Small intestine (tissue), 7 donors: Measurements from ENCODE around the gene DMRT2. TPM values are rescaled to one million over a fixed set of nuclear protein-coding genes. Genes with fewer than 3 reads are reported as not detected.
A peak's percentile ranks its signal among the peaks of the same experiment; 100 is the strongest.

ENCODE experiments used
- DNase-seq, 2 donors: peaks; one replicate each; pipeline versions ENCODE4 v3.0.0 to v3.0.0-alpha.2; 2013
- FAIRE-seq: peaks from 2 replicates; lab custom pipeline; 2012; peaks lifted over from hg19 to GRCh38; lab: Jason Lieb, UNC
- H3K27ac ChIP-seq, 3 donors: one replicate each; pipeline ENCODE4 v1.5.1; 2013; ENCODE audit warnings: low read length in 2 of 3, mild to moderate bottlenecking in 2 of 3, control low read depth in 1 of 3, inconsistent platforms in 1 of 3, low read depth in 1 of 3, moderate library complexity in 1 of 3
- H3K27me3 ChIP-seq, 3 donors: one replicate each; pipeline ENCODE4 v1.6.1; 2013; ENCODE audit warnings: low read length in 3 of 3, inconsistent platforms in 1 of 3; ENCODE audit not compliant: control insufficient read depth in 3 of 3, insufficient read depth in 3 of 3
- H3K36me3 ChIP-seq, 3 donors: one replicate each; pipeline ENCODE4 v1.6.1; 2013; ENCODE audit warnings: low read length in 3 of 3, inconsistent platforms in 1 of 3, low read depth in 1 of 3, mild to moderate bottlenecking in 1 of 3, moderate library complexity in 1 of 3; ENCODE audit not compliant: control insufficient read depth in 3 of 3, insufficient read depth in 2 of 3
- H3K4me1 ChIP-seq, 3 donors: one replicate each; pipeline ENCODE4 v1.6.1; 2013; ENCODE audit warnings: low read length in 2 of 3, inconsistent platforms in 1 of 3, low read depth in 1 of 3, mild to moderate bottlenecking in 1 of 3, moderate library complexity in 1 of 3; ENCODE audit not compliant: control insufficient read depth in 3 of 3, insufficient read depth in 2 of 3
- H3K4me3 ChIP-seq, 3 donors: one replicate each; pipeline ENCODE4 v1.5.1; 2013; ENCODE audit warnings: low read length in 3 of 3, control low read depth in 1 of 3, inconsistent platforms in 1 of 3, low read depth in 1 of 3, mild to moderate bottlenecking in 1 of 3, moderate library complexity in 1 of 3
- H3K9me3 ChIP-seq, 2 donors: one replicate each; pipeline ENCODE4 v1.6.1; 2013; ENCODE audit warnings: low read depth in 1 of 2, low read length in 1 of 2; ENCODE audit not compliant: control insufficient read depth in 2 of 2, insufficient read depth in 1 of 2
- WGBS, 3 donors: extraction: QIAGEN DNeasy Blood & Tissue Kit; methylation state at CpG; one replicate each; pipeline ENCODE4 v1.1.7; 2013; 5-methylcytosine and 5-hydroxymethylcytosine counted together
- polyA plus RNA-seq, 4 donors: library from polyadenylated mRNA; stranded (reverse) in 3 of 4; unstranded in 1 of 4; fragments of 200-250 nt in 3 of 4; fragments of 120-200 nt in 1 of 4; gene quantifications; one replicate each; pipeline versions ENCODE4 v1.2.1 to v1.2.3, GENCODE V29; 2013
- donor health status: healthy with polysubstance abuse.
- donor health status: control.
- donor health status: control.
- donor health status: Bipolar disorder and iron deficiency.
- donor health status: healthy.

Gene DMRT2
- polyA plus RNA-seq, 4 donors, result 0.10 TPM; not detected in 3

GRCh38 chr9:1014225-1014624, 35.9 kb upstream of the DMRT2 start:
- H3K27me3 ChIP-seq, result peaks cover 0 to 12% (median 3%) of the 10 kb centered on the region in 3 donors
- no peaks in the 10 kb centered on the region for H3K4me1 ChIP-seq
- FAIRE-seq (no peak), DNase-seq (no peak)
- 69 to 77% (median 73%) methylated on average over 4 of the region's 4 CpGs for WGBS, 3 donors
- no peak overlapping the region for H3K4me3 ChIP-seq
- H3K36me3 ChIP-seq, result no peaks in the 10 kb centered on the region
- H3K27ac ChIP-seq, result no peak overlapping the region
- no peaks in the 10 kb centered on the region for H3K9me3 ChIP-seq

GRCh38 chr9:1014640-1015039, 35.5 kb upstream of the DMRT2 start:
- Histone ChIP-seq H3K27ac (no peak overlapping the region), H3K9me3 (no peaks in the 10 kb centered on the region), H3K4me3 (no peak overlapping the region), H3K4me1 (no peaks in the 10 kb centered on the region), H3K27me3 (peaks cover 0 to 9% (median 3%) of the 10 kb centered on the region in 3 donors), H3K36me3 (no peaks in the 10 kb centered on the region)
- 84 to 86% (median 84%) methylated on average over 2 of the region's 2 CpGs for WGBS, 3 donors
- FAIRE-seq (no peak), DNase-seq (no peak)

GRCh38 chr9:1018121-1018520, 32.0 kb upstream of the DMRT2 start:
- Histone ChIP-seq H3K27ac (no peak overlapping the region), H3K27me3 (peaks cover 0 to 9% (median 3%) of the 10 kb centered on the region in 3 donors), H3K4me3 (no peak overlapping the region), H3K4me1 (no peaks in the 10 kb centered on the region), H3K9me3 (no peaks in the 10 kb centered on the region), H3K36me3 (no peaks in the 10 kb centered on the region)
- FAIRE-seq (no peak), DNase-seq (peak in 1 of 2 donors; percentile 4)
- WGBS, 3 donors, result 7 to 15% (median 12%) methylated on average over 10 of the region's 10 CpGs

GRCh38 chr9:1024112-1024511, 26.0 kb upstream of the DMRT2 start:
- Histone ChIP-seq H3K4me1 (no peaks in the 10 kb centered on the region), H3K27ac (no peak overlapping the region), H3K4me3 (no peak overlapping the region), H3K9me3 (no peaks in the 10 kb centered on the region), H3K36me3 (no peaks in the 10 kb centered on the region), H3K27me3 (peaks cover 0 to 6% (median 3%) of the 10 kb centered on the region in 3 donors)
- 77 to 82% (median 79%) methylated on average over 1 of the region's 1 CpG for WGBS, 3 donors
- DNase-seq (no peak), FAIRE-seq (no peak)

GRCh38 chr9:1025131-1025530, 25.0 kb upstream of the DMRT2 start:
- H3K27me3 ChIP-seq, result peaks cover 0 to 8% (median 6%) of the 10 kb centered on the region in 3 donors
- WGBS, 3 donors, result 55 to 72% (median 65%) methylated on average over 7 to 8 of the region's 8 CpGs
- FAIRE-seq, result no peak
- no peak overlapping the region for H3K4me3 ChIP-seq
- H3K9me3 ChIP-seq, result no peaks in the 10 kb centered on the region
- H3K27ac ChIP-seq, result no peak overlapping the region
- DNase-seq, result no peak
- H3K4me1 ChIP-seq, result no peaks in the 10 kb centered on the region
- H3K36me3 ChIP-seq, result no peaks in the 10 kb centered on the region

GRCh38 chr9:1026219-1026618, 23.9 kb upstream of the DMRT2 start:
- Histone ChIP-seq H3K27me3 (peaks cover 0 to 8% (median 6%) of the 10 kb centered on the region in 3 donors), H3K9me3 (no peaks in the 10 kb centered on the region), H3K36me3 (no peaks in the 10 kb centered on the region), H3K27ac (no peak overlapping the region), H3K4me3 (no peak overlapping the region), H3K4me1 (no peaks in the 10 kb centered on the region)
- no peak for DNase-seq
- FAIRE-seq, result no peak

- Histone ChIP-seq H3K27ac (no peak overlapping the region), H3K4me1 (no peaks in the 10 kb centered on the region), H3K36me3 (no peaks in the 10 kb centered on the region), H3K27me3 (peaks cover 0 to 21% (median 19%) of the 10 kb centered on the region in 3 donors), H3K4me3 (no peak overlapping the region), H3K9me3 (no peaks in the 10 kb centered on the region)
- WGBS, 3 donors, result 67 to 68% (median 67%) methylated on average over 8 of the region's 8 CpGs
- DNase-seq, result no peak
- FAIRE-seq, result no peak
Measured at GRCh38 chr9:1028501-1029190, 21.5 kb upstream of the DMRT2 start.

GRCh38 chr9:1031951-1032601, 18.1 kb upstream of the DMRT2 start:
- H3K9me3 ChIP-seq, result no peaks in the 10 kb centered on the region
- DNase-seq (no peak), FAIRE-seq (no peak)
- 53 to 60% (median 54%) methylated on average over 14 of the region's 14 CpGs for WGBS, 3 donors
- H3K4me1 ChIP-seq, result no peaks in the 10 kb centered on the region
- no peaks in the 10 kb centered on the region for H3K36me3 ChIP-seq
- peaks cover 0 to 26% (median 24%) of the 10 kb centered on the region in 3 donors for H3K27me3 ChIP-seq
- H3K27ac ChIP-seq, result no peak overlapping the region
- no peak overlapping the region for H3K4me3 ChIP-seq
